Stimulated activated CD8-positive, alpha-beta memory T cell treated with anti-CD3 and anti-CD28 coated beads, Interleukin-15, amount 100 ng/mL, for 1 hour (primary cell): Measurements from ENCODE around the gene OTOL1.

Experiments
- DNase-seq: peaks from one replicate; pipeline ENCODE4 v3.0.0-alpha.2; 2020; ENCODE audit warnings: low read depth

Gene OTOL1

DNA sequence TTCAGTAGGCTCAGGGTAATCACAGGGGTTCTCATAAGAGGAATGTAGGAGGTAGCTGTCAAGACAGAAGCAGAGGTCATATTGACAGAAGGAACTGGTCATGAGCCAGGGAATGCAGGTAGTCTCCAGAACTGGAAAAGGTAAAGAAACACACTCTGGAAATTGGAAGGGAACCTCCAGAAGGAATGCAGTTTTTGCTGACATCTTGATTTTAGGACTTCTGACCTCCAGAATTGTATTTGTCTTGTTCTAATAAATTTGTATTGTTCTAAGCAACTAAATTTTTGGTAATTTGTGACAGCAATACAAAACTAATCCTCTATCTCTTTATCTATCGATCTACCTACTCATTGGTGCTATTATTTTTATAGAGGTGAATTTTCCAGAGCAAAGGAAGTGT lies 49.2 kb downstream of the OTOL1 start:
- DNase-seq, result no peak

GRCh38 chr3:161548301-161548700 lies 51.7 kb downstream of the OTOL1 start:
- no peak for DNase-seq

DNA sequence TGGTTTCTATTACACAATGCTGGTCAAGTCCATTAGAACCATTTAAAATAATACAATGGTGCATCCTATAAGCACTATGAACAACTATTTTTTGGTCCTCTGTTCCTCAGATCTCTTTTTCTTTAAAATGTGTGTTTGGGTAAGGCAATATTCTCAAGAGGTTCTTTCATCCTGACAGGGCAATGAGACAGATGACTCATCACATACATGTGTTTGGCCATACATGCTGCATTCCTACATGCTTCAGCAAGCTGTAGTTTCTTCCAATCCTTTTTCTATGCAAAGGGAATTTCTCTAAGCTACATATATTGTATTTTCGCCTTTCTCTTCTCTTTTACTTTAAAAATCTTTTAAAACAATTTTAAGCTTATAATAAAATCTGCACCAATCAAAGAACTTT lies 52.7 kb downstream of the OTOL1 start:
- no peak for DNase-seq

GRCh38 chr3:161550491-161551195 lies 54.0 kb downstream of the OTOL1 start:
- DNase-seq, result no peak

DNA sequence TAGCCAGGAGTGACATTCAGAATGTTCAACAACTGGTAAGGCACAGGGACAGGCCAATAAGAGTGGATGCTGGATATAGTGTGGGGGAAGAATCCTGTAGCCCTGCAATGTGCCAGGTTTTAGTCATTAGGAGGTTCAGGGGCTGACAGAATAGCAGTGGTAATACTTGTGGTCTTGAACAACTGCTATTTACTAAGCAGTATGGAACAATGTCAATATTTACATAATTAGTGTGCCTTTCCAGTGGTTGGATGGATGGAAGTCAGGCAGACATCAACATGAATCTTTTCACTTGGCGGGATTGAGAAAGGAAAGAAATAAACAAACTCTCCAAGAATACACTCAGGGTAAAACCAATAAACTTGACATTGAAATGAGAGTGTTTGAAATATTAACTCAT lies 55.1 kb downstream of the OTOL1 start:
- DNase-seq, result no peak

- DNase-seq, result no peak
Observed at GRCh38 chr3:161552984-161553560, 56.5 kb downstream of the OTOL1 start.
